Right forelimb (tissue), 1 donor: Measurements from ENCODE around the gene C2.
"Not testable (repeated sequence)": the region's sequence is repeated elsewhere in the genome, so short reads cannot be mapped to it uniquely, and the experiment has no call there.

Experiments
- DNase-seq: peaks from one replicate; pipeline ENCODE4 v3.0.0-alpha.2; 2018

The C2 gene

GRCh38 chr6:31980998-31981397 is 53.5 kb downstream of the C2 start:
- not testable (repeated sequence) for DNase-seq

- DNase-seq = not testable (repeated sequence)
These were observed 54.2 kb downstream of the C2 start, which contains the start of gene C4A for GRCh38 chr6:31981744-31982143. Gene C4A, plus strand, starts transcription at chr6:31982057. Its CDS starts 51 bp downstream, at chr6:31982108.

- DNase-seq = not testable (repeated sequence)
These were observed 61.8 kb downstream of the C2 start for GRCh38 chr6:31989363-31989762.

GRCh38 chr6:31994421-31994820 is 66.9 kb downstream of the C2 start:
- not testable (repeated sequence) for DNase-seq
